Hepatocyte (in vitro differentiated cells): ENCODE results near the gene ASTN2.

Source experiments
- CTCF ChIP-seq: fragments of 200-600 bp; sonication (generic); IDR thresholded peaks from 2 replicates; pipeline ENCODE4 v1.5.1; 2016; ENCODE audit warnings: antibody characterized with exemption, mild to moderate bottlenecking; ENCODE audit not compliant: poor library complexity
- EZH2 ChIP-seq: fragments of 200-600 bp; sonication (generic); IDR thresholded peaks from 2 replicates; pipeline ENCODE4 v1.6.1; 2016; ENCODE audit warnings: antibody characterized with exemption, mild to moderate bottlenecking, borderline replicate concordance
- EZH2phosphoT487 ChIP-seq: fragments of 200-600 bp; sonication (generic); IDR thresholded peaks from one replicate; pipeline ENCODE4 v1.6.1; 2018; ENCODE audit warnings: antibody characterized with exemption, mild to moderate bottlenecking, low read depth, moderate library complexity; ENCODE audit not compliant: unreplicated experiment, severe bottlenecking

DNA sequence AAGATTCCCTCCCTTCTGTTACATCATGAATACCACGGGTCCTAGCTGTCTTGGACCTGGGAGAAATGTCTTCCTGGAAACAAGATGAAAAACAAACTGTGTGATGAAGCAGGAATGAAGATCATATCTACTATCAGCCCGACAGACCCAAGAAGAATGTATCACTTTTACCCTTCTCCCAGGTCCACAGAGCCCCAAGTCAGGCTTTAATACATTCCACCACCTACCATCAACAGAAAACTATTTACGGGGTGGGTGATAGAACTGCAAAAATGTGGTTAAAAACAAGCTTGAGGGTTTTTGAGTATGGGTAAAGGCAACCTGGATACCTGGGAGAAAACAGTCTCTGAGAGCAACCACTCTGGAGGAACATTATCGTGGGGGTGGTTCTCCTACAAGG is 400.8 kb downstream of the ASTN2 start:
- TF ChIP-seq CTCF: no peak
- no peak for TF ChIP-seq EZH2
- no peak for TF ChIP-seq EZH2phosphoT487
